Left lung (tissue), 8 donors: Measurements from ENCODE around the gene CES2. TPM values are rescaled to one million over a fixed set of nuclear protein-coding genes. Genes with fewer than 3 reads are reported as not detected.

Experiments used
- polyA plus RNA-seq, 6 donors: library from polyadenylated mRNA; unstranded; fragments of 120-200 nt; gene quantifications; one replicate each; pipeline ENCODE4 v1.2.1, GENCODE V29; 2013; ENCODE audit not compliant: insufficient read length in 6 of 6
- total RNA-seq, 2 donors: library from RNA; stranded (reverse); fragmentation: NEBNext Ultra II Directional; extraction: Animal tissue kit (Norgen Biotek cat#: 25700); gene quantifications; one replicate each; pipeline ENCODE4 v1.2.1, GENCODE V29; 2021
- donor health status: DM: no; HTN: yes; CAD: no.
- donor health status: DM: no; HTN: no; CAD: no.

The CES2 gene
- total and polyA plus RNA-seq, 8 donors: 31.7 to 41.8 (median 35.7) TPM

Other genes with a start within 250 kb of the CES2 start
- gene CMTM4, start 238.8 kb upstream of the CES2 start, total RNA-seq: 10 to 100 TPM; 64.0 to 72.3 TPM
- 10 to 100 TPM; 25.2 to 36.5 (median 32.7) TPM for gene CMTM4, start 238.8 kb upstream of the CES2 start, polyA plus RNA-seq
- gene DYNC1LI2, start 183.9 kb upstream of the CES2 start, total RNA-seq: 100 to 1,000 TPM; 118 to 141 TPM
- 100 to 1,000 TPM; 137 to 162 (median 147) TPM for gene DYNC1LI2, start 183.9 kb upstream of the CES2 start, polyA plus RNA-seq
- gene TERB1, start 133.9 kb upstream of the CES2 start, total RNA-seq: not detected
- under 1 TPM; 0.07 to 0.46 (median 0.13) TPM for gene TERB1, start 133.9 kb upstream of the CES2 start, polyA plus RNA-seq
- 10 to 100 TPM; 41.8 to 45.2 TPM for gene NAE1, start 104.5 kb upstream of the CES2 start, total RNA-seq
- 10 to 100 TPM; 79.1 to 98.9 (median 88.1) TPM for gene NAE1, start 104.5 kb upstream of the CES2 start, polyA plus RNA-seq
- gene CA7, start 91.1 kb upstream of the CES2 start, total RNA-seq: not detected
- not detected for gene CA7, start 91.1 kb upstream of the CES2 start, polyA plus RNA-seq
- gene PDP2, start 55.0 kb upstream of the CES2 start, total RNA-seq: 10 to 100 TPM; 17.4 to 36.3 TPM
- gene PDP2, start 55.0 kb upstream of the CES2 start, polyA plus RNA-seq: 10 to 100 TPM in 2 of 6 donors, 1 to 10 TPM in 4; 8.9 to 10.8 (median 9.2) TPM
- under 1 TPM in 1 of 2 donors, not detected in 1; 0.32 TPM for gene CDH16, start 16.6 kb upstream of the CES2 start, total RNA-seq
- gene CDH16, start 16.6 kb upstream of the CES2 start, polyA plus RNA-seq: 10 to 100 TPM; 23.8 to 68.1 (median 49.1) TPM
- 10 to 100 TPM in 1 of 2 donors, 1 to 10 TPM in 1; 8.2 to 31.8 TPM for gene RRAD, start 10.0 kb upstream of the CES2 start, total RNA-seq
- gene RRAD, start 10.0 kb upstream of the CES2 start, polyA plus RNA-seq: 10 to 100 TPM in 2 of 6 donors, 1 to 10 TPM in 4; 8.1 to 14.3 (median 9.0) TPM
- 10 to 100 TPM; 81.7 to 82.5 TPM for gene CIAO2B, start 1.1 kb upstream of the CES2 start, total RNA-seq
- gene CIAO2B, start 1.1 kb upstream of the CES2 start, polyA plus RNA-seq: 10 to 100 TPM; 70.9 to 84.0 (median 80.8) TPM
- gene CES3, start 25.8 kb downstream of the CES2 start, total RNA-seq: 1 to 10 TPM in 1 of 2 donors, under 1 TPM in 1; 0.79 to 1.6 TPM
- 1 to 10 TPM; 3.5 to 5.3 (median 4.8) TPM for gene CES3, start 25.8 kb downstream of the CES2 start, polyA plus RNA-seq
- 10 to 100 TPM in 1 of 2 donors, 1 to 10 TPM in 1; 9.3 to 14.3 TPM for gene CES4A, start 53.1 kb downstream of the CES2 start, total RNA-seq
- 10 to 100 TPM in 1 of 6 donors, 1 to 10 TPM in 5; 6.1 to 10.0 (median 7.8) TPM for gene CES4A, start 53.1 kb downstream of the CES2 start, polyA plus RNA-seq
- 10 to 100 TPM; 46.8 to 47.6 TPM for gene CBFB, start 93.6 kb downstream of the CES2 start, total RNA-seq
- 10 to 100 TPM; 58.4 to 69.9 (median 64.8) TPM for gene CBFB, start 93.6 kb downstream of the CES2 start, polyA plus RNA-seq
- 10 to 100 TPM; 12.3 to 21.7 TPM for gene PHAF1, start 174.4 kb downstream of the CES2 start, total RNA-seq
- gene PHAF1, start 174.4 kb downstream of the CES2 start, polyA plus RNA-seq: 10 to 100 TPM; 22.7 to 26.5 (median 23.6) TPM
- 10 to 100 TPM; 18.6 to 29.4 TPM for gene B3GNT9, start 215.5 kb downstream of the CES2 start, total RNA-seq
- 10 to 100 TPM; 16.2 to 25.7 (median 19.9) TPM for gene B3GNT9, start 215.5 kb downstream of the CES2 start, polyA plus RNA-seq
- gene TRADD, start 224.4 kb downstream of the CES2 start, total RNA-seq: 10 to 100 TPM; 25.1 to 25.5 TPM
- 1 to 10 TPM; 5.8 to 8.6 (median 7.8) TPM for gene TRADD, start 224.4 kb downstream of the CES2 start, polyA plus RNA-seq
- gene FBXL8, start 224.4 kb downstream of the CES2 start, total RNA-seq: 10 to 100 TPM; 22.1 to 22.9 TPM
- 1 to 10 TPM; 1.8 to 4.1 (median 3.2) TPM for gene FBXL8, start 224.4 kb downstream of the CES2 start, polyA plus RNA-seq
- 10 to 100 TPM; 28.1 to 38.2 TPM for gene HSF4, start 229.2 kb downstream of the CES2 start, total RNA-seq
- 1 to 10 TPM; 2.5 to 5.9 (median 4.8) TPM for gene HSF4, start 229.2 kb downstream of the CES2 start, polyA plus RNA-seq
- gene NOL3, start 235.0 kb downstream of the CES2 start, total RNA-seq: 10 to 100 TPM; 29.5 to 36.7 TPM
- gene NOL3, start 235.0 kb downstream of the CES2 start, polyA plus RNA-seq: 10 to 100 TPM; 11.9 to 19.6 (median 17.3) TPM
- 10 to 100 TPM; 36.8 to 44.7 TPM for gene MATCAP1, start 248.4 kb downstream of the CES2 start, total RNA-seq
- gene MATCAP1, start 248.4 kb downstream of the CES2 start, polyA plus RNA-seq: 10 to 100 TPM; 43.5 to 66.9 (median 59.5) TPM